Embryonic facial prominence (tissue), 1 donor: ENCODE results near the gene SMC1B.
"Not testable (repeated sequence)": the region's sequence is repeated elsewhere in the genome, so short reads cannot be mapped to it uniquely, and the experiment has no call there.

Experiments used
- DNase-seq: peaks from one replicate; pipeline ENCODE4 v3.0.0-alpha.2; 2016; ENCODE audit errors: extremely low spot score

The SMC1B gene

GRCh38 chr22:45422237-45422983 lies 9.0 kb upstream of the SMC1B start:
- no peak for DNase-seq

GRCh38 chr22:45421349-45422055 lies 8.1 kb upstream of the SMC1B start:
- DNase-seq = no peak

GRCh38 chr22:45420539-45420938 lies 7.1 kb upstream of the SMC1B start:
- DNase-seq = no peak

GRCh38 chr22:45420011-45420410 lies 6.6 kb upstream of the SMC1B start:
- DNase-seq = no peak

- DNase-seq = no peak
Measured at GRCh38 chr22:45418770-45419138, 5.4 kb upstream of the SMC1B start.

- no peak for DNase-seq
Measured at GRCh38 chr22:45418056-45418769, 4.8 kb upstream of the SMC1B start.

GRCh38 chr22:45413013-45413367 lies 409 bp downstream of the SMC1B start:
- no peak for DNase-seq

- no peak for DNase-seq
Measured at GRCh38 chr22:45407793-45408192, 5.6 kb downstream of the SMC1B start.

GRCh38 chr22:45402466-45402985 lies 10.9 kb downstream of the SMC1B start:
- DNase-seq = no peak

- DNase-seq = no peak
Measured at GRCh38 chr22:45399712-45400445, 13.5 kb downstream of the SMC1B start.

GRCh38 chr22:45398214-45398613 lies 15.2 kb downstream of the SMC1B start:
- no peak for DNase-seq

GRCh38 chr22:45397806-45398205 lies 15.6 kb downstream of the SMC1B start:
- no peak for DNase-seq

GRCh38 chr22:45389546-45389945 lies 23.9 kb downstream of the SMC1B start:
- no peak for DNase-seq

- DNase-seq = no peak
Measured at GRCh38 chr22:45381348-45381747, 32.1 kb downstream of the SMC1B start.

- DNase-seq = no peak
Measured at GRCh38 chr22:45376703-45377102, 36.7 kb downstream of the SMC1B start.

- no peak for DNase-seq
Measured at GRCh38 chr22:45376009-45376408, 37.4 kb downstream of the SMC1B start.

GRCh38 chr22:45373592-45373991 lies 39.8 kb downstream of the SMC1B start:
- DNase-seq = not testable (repeated sequence)

- no peak for DNase-seq
Measured at GRCh38 chr22:45366713-45367112, 46.7 kb downstream of the SMC1B start.

GRCh38 chr22:45359627-45360026 lies 53.8 kb downstream of the SMC1B start:
- DNase-seq = no peak

GRCh38 chr22:45358127-45358526 lies 55.3 kb downstream of the SMC1B start:
- no peak for DNase-seq

GRCh38 chr22:45357490-45357889 lies 55.9 kb downstream of the SMC1B start:
- DNase-seq = no peak

- DNase-seq = no peak
Measured at GRCh38 chr22:45353786-45354185, 59.6 kb downstream of the SMC1B start.
